Lung (tissue), 12 donors: Measurements from ENCODE around the gene HLCS. TPM values are rescaled to one million over a fixed set of nuclear protein-coding genes. Genes with fewer than 3 reads are reported as not detected.

ENCODE experiments used
- ATAC-seq: fragments of 200-7000 bp; cut with Tn5 transposase; one replicate; pipeline ENCODE4 v1.9.1; 2020; ENCODE audit warnings: moderate number of reproducible peaks; ENCODE audit not compliant: insufficient read depth, low FRiP score
- DNase-seq, 3 donors: peaks; one replicate each; pipeline ENCODE4 v3.0.0-alpha.2; 2013 to 2017
- H3K27ac ChIP-seq, 2 donors: one replicate each; pipeline ENCODE4 v1.5.1; 2013; ENCODE audit warnings: mild to moderate bottlenecking in 2 of 2, moderate library complexity in 2 of 2, control low read depth in 1 of 2, inconsistent platforms in 1 of 2, low read depth in 1 of 2, low read length in 1 of 2
- H3K27me3 ChIP-seq, 3 donors: one replicate each; pipeline ENCODE4 v1.5.1; 2013; ENCODE audit warnings: low read length in 2 of 3; ENCODE audit not compliant: control insufficient read depth in 3 of 3, insufficient read depth in 3 of 3
- H3K36me3 ChIP-seq, 4 donors: one replicate each; pipeline ENCODE4 v1.5.1; 2013; ENCODE audit warnings: low read length in 4 of 4, mild to moderate bottlenecking in 1 of 4, moderate library complexity in 1 of 4; ENCODE audit not compliant: control insufficient read depth in 4 of 4, insufficient read depth in 4 of 4
- H3K4me1 ChIP-seq, 5 donors: one replicate each; pipeline ENCODE4 v1.5.1; 2013; ENCODE audit warnings: low read length in 5 of 5, mild to moderate bottlenecking in 2 of 5, moderate library complexity in 1 of 5; ENCODE audit not compliant: control insufficient read depth in 5 of 5, insufficient read depth in 5 of 5
- H3K4me3 ChIP-seq: one replicate; pipeline ENCODE4 v1.5.1; 2013; ENCODE audit warnings: mild to moderate bottlenecking, control low read depth, moderate library complexity
- H3K9ac ChIP-seq, 2 donors: one replicate each; pipeline ENCODE4 v1.5.1; 2013; ENCODE audit warnings: low read length in 2 of 2, control low read depth in 1 of 2; ENCODE audit not compliant: insufficient read depth in 1 of 2
- H3K9me3 ChIP-seq, 4 donors: one replicate each; pipeline ENCODE4 v1.5.1; 2013; ENCODE audit warnings: low read length in 3 of 4, mild to moderate bottlenecking in 1 of 4, moderate library complexity in 1 of 4; ENCODE audit not compliant: control insufficient read depth in 4 of 4, insufficient read depth in 3 of 4
- WGBS, 2 donors: extraction: QIAGEN DNeasy Blood & Tissue Kit; methylation state at CpG; one replicate each; pipeline ENCODE4 v1.1.7; 2013; 5-methylcytosine and 5-hydroxymethylcytosine counted together
- polyA plus RNA-seq, 2 donors: library from polyadenylated mRNA; stranded (reverse); fragments of 200-250 nt; gene quantifications; one replicate each; pipeline ENCODE4 v1.2.1, GENCODE V29; 2013
- total RNA-seq, 2 donors: library from RNA; depleted of rRNA in 1 of 2; stranded (reverse); fragments of >200 nt in 1 of 2; gene quantifications; one replicate each; pipeline ENCODE4 v1.2.1, GENCODE V29; 2014 to 2021
- TF ChIP-seq, protein P1 (sequence below): IDR thresholded peaks from 2 replicates; pipeline ENCODE4 v1.5.1; 2012; ENCODE audit warnings: mild to moderate bottlenecking; ENCODE audit errors: control extremely low read depth, extremely low read depth
- donor health status: control.
- donor health status: control.
- donor health status: Bipolar disorder and iron deficiency.
- donor health status: healthy.
- donor health status: DM: yes; HTN: yes; CAD: no.

HLCS gene
- total and polyA plus RNA-seq, 4 donors, result 5.0 to 28.8 (median 17.5) TPM

DNA sequence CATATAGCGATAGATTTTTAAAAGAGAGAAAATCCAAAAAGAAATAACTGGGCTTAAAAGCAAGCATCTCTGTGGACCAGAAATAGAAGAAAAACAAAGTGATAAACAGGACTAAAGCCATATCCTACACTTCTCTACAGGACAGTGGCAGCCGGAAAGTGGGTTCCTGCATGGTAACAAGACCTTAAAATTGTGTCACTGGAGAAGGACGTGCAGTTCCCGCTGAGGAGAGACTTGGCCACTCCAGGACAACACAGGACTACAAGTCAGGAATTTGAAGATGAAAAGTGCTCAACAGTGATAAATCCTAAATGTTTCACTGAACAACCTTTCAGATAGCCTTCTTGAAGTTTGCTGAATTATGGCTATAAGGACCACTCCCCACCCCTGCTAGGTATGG is 1.9 kb upstream of the HLCS start:
- H3K36me3 ChIP-seq, result no peaks in the 10 kb centered on the region
- H3K27me3 ChIP-seq, result no peaks in the 10 kb centered on the region
- TF ChIP-seq, protein P1, sequence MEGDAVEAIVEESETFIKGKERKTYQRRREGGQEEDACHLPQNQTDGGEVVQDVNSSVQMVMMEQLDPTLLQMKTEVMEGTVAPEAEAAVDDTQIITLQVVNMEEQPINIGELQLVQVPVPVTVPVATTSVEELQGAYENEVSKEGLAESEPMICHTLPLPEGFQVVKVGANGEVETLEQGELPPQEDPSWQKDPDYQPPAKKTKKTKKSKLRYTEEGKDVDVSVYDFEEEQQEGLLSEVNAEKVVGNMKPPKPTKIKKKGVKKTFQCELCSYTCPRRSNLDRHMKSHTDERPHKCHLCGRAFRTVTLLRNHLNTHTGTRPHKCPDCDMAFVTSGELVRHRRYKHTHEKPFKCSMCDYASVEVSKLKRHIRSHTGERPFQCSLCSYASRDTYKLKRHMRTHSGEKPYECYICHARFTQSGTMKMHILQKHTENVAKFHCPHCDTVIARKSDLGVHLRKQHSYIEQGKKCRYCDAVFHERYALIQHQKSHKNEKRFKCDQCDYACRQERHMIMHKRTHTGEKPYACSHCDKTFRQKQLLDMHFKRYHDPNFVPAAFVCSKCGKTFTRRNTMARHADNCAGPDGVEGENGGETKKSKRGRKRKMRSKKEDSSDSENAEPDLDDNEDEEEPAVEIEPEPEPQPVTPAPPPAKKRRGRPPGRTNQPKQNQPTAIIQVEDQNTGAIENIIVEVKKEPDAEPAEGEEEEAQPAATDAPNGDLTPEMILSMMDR, result no peak
- no peaks in the 10 kb centered on the region for H3K9me3 ChIP-seq
- no peak for DNase-seq
- no peak overlapping the region for H3K4me3 ChIP-seq
- peaks cover 0 to 10% (median 3%) of the 10 kb centered on the region in 5 donors for H3K4me1 ChIP-seq
- H3K9ac ChIP-seq, result no peak overlapping the region
- 77 to 93% methylated on average over 4 of the region's 4 CpGs for WGBS, 2 donors
- ATAC-seq, result no peak
- no peak overlapping the region for H3K27ac ChIP-seq

DNA sequence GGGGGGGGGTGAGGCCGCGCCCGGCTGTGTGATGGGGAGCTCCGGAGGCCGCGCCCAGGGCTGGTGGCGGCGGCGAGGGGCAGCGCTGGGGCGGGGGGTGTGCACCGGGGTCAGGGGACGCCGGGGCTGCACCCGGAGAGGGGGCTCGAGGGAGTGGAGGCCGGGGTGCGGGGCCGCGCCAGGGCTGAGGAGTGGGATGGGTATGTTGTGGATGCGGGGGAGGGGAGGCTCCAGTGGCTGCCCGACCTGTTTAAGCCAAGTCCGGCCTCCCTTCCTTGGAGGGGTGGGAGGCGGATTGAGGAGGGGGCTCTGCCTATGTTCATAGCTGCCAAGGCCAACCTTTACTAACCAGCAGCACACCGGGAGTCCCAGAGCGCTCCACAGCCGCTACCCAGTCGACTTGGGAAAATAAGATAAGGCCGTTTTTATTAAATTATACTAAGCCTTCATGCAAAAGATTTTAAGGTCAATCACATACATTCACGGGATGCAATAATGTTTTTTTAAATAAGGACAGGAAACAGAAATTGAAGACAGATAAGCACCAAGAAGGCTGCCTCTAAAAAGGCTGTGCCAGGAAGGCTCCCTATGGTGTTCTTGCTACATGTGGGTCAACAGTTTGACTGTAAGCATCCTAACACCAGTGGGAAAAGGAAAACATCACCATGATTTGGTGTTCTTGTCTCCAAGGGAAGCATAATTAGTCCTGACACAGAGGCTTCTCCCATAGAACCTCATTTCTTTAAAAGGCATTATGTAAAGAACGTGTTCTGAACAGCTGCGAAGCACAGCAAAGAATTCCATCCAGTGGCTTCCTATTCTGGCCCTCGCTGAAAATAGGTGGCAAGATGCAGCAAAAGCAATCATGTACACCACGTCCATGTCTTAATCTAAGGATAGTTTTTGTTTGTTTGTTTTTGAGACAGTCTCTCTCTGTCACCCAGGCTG is 626 bp upstream of the HLCS start:
- 16 to 17% methylated on average over 31 to 34 of the region's 34 CpGs for WGBS, 2 donors
- H3K36me3 ChIP-seq, result no peaks in the 10 kb centered on the region
- DNase-seq, result peak in 2 of 3 donors; percentile 36 to 47
- H3K9ac ChIP-seq, result no peak overlapping the region
- TF ChIP-seq, protein P1, result no peak
- H3K27me3 ChIP-seq, result no peaks in the 10 kb centered on the region
- no peaks in the 10 kb centered on the region for H3K9me3 ChIP-seq
- peak overlapping the region; percentile 69 to 91 for H3K27ac ChIP-seq
- peak overlapping the region; percentile 59 for H3K4me3 ChIP-seq
- H3K4me1 ChIP-seq, result peaks cover 0 to 10% (median 3%) of the 10 kb centered on the region in 5 donors
- ATAC-seq, result peak; percentile 10

DNA sequence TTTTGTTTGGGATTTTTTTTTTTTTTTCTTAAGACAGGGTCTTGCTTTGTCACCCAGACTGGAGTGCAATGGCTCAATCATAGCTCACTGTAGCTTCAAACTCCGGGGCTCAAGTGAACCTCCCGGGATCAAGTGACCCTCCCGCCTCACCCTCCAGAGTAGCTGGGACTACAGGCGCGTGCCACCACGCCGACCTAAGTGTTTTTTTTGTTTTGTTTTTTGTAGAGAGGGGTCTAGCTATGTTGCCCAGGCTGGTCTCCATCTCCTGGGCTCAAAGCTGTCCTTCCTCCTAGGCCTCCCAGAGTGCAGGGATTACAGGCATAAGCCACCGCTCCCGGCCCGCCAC is 776 bp downstream of the HLCS start:
- Histone ChIP-seq H3K27ac (peak overlapping the region; percentile 62 to 95), H3K4me3 (peak overlapping the region; percentile 79), H3K36me3 (peaks cover 0 to 6% (median 3%) of the 10 kb centered on the region in 4 donors), H3K9me3 (no peaks in the 10 kb centered on the region), H3K27me3 (no peaks in the 10 kb centered on the region), H3K9ac (peak overlapping the region in 1 of 2 donors; percentile 72), H3K4me1 (peaks cover 0 to 10% (median 3%) of the 10 kb centered on the region in 5 donors)
- ATAC-seq, result no peak
- TF ChIP-seq, protein P1, result no peak
- no peak for DNase-seq
- 35 to 44% methylated on average over 10 of the region's 10 CpGs for WGBS, 2 donors
